Caco-2 (cell line): Measurements from ENCODE around the gene PCDHGB2. TPM values are rescaled to one million over a fixed set of nuclear protein-coding genes. Genes with fewer than 3 reads are reported as not detected.

Experiments
- BruUV-seq: library from RNA; stranded (reverse); fragments of 400-500 nt; replicated peaks from 2 replicates; lab custom pipeline; 2021; lab: Mats Ljungman, UMichigan
- CTCF ChIA-PET: fragments of 300-600 bp; sonication (Branson Sonifier 250); formaldehyde crosslinking; loops from one replicate; lab custom pipeline; 2022; ENCODE audit warnings: antibody characterized with exemption; lab: Charles Lee
- POLR2A ChIA-PET: fragments of 300-600 bp; sonication (Branson Sonifier 250); formaldehyde crosslinking; loops from one replicate; lab custom pipeline; 2022; ENCODE audit warnings: antibody characterized with exemption; lab: Charles Lee
- DNase-seq, 2 experiments: peaks; one replicate each; pipeline versions ENCODE4 v3.0.0 to v3.0.0-alpha.2; 2020 to 2022
- H3K27me3 ChIP-seq: replicated peaks from 2 replicates; pipeline ENCODE4 v1.6.0; 2011; ENCODE audit warnings: low read length; ENCODE audit not compliant: control insufficient read depth, insufficient read depth
- H3K36me3 ChIP-seq: 2 replicates; pipeline ENCODE4 v1.5.1; 2011; ENCODE audit warnings: low read length; ENCODE audit not compliant: control insufficient read depth, insufficient read depth
- H3K4me1 ChIP-seq: fragments of 250-450 bp; sonication (Bioruptor Pico); 2 replicates; pipeline ENCODE4 v1.5.1; 2020; ENCODE audit warnings: mild to moderate bottlenecking
- H3K4me3 ChIP-seq: 2 replicates; pipeline ENCODE4 v1.5.1; 2011; ENCODE audit warnings: low read depth, mild to moderate bottlenecking, control low read depth, low read length
- H3K9me3 ChIP-seq: fragments of 250-450 bp; sonication (Bioruptor Pico); 2 replicates; pipeline ENCODE4 v1.5.1; 2020; ENCODE audit warnings: mild to moderate bottlenecking, moderate library complexity
- H3K27ac Mint-ChIP-seq: one replicate; pipeline ENCODE4 v1.8.0; 2022; ENCODE audit warnings: mixed read lengths; ENCODE audit not compliant: unreplicated experiment
- H3K27me3 Mint-ChIP-seq: one replicate; pipeline ENCODE4 v1.8.0; 2022; ENCODE audit warnings: mixed read lengths; ENCODE audit not compliant: insufficient read depth, unreplicated experiment
- H3K36me3 Mint-ChIP-seq: one replicate; pipeline ENCODE4 v1.8.0; 2022; ENCODE audit warnings: mild to moderate bottlenecking, mixed read lengths; ENCODE audit not compliant: insufficient read depth, unreplicated experiment
- H3K4me1 Mint-ChIP-seq: one replicate; pipeline ENCODE4 v1.8.0; 2022; ENCODE audit warnings: low read depth, mixed read lengths; ENCODE audit not compliant: unreplicated experiment
- H3K4me3 Mint-ChIP-seq: one replicate; pipeline ENCODE4 v1.8.0; 2022; ENCODE audit warnings: mild to moderate bottlenecking, moderate library complexity, mixed read lengths; ENCODE audit not compliant: unreplicated experiment
- H3K9me3 Mint-ChIP-seq: one replicate; pipeline ENCODE4 v1.8.0; 2022; ENCODE audit warnings: mixed read lengths; ENCODE audit not compliant: unreplicated experiment
- CTCF ChIP-seq, 2 experiments: fragments of 200-600 bp in 1 of 2; IDR thresholded peaks; 1 replicate in 1 of 2; 2 replicates in 1 of 2; pipeline versions ENCODE4 v1.5.1 to v1.8.0; 2011 to 2022; ENCODE audit warnings: antibody characterized with exemption in 1 of 2, control low read depth in 1 of 2, inconsistent platforms in 1 of 2, low read depth in 1 of 2, low read length in 1 of 2, mild to moderate bottlenecking in 1 of 2, moderate library complexity in 1 of 2; ENCODE audit not compliant: insufficient read depth in 1 of 2, severe bottlenecking in 1 of 2, unreplicated experiment in 1 of 2
- intact Hi-C: fragments of 100-400 bp; cut with micrococcal nuclease; formaldehyde crosslinking; loops from one replicate; pipeline ENCODE4 v1.10.0; 2022; ENCODE audit not compliant: unreplicated experiment
- total RNA-seq: library from RNA; stranded (reverse); gene quantifications from 2 replicates; pipeline ENCODE4 v1.2.3, GENCODE V29; 2022

Gene PCDHGB2
- total RNA-seq, 1 experiment from 2014 or later, result 1.3 TPM

GRCh38 chr5:141356133-141356532 is 3.7 kb upstream of the PCDHGB2 start:
- no peaks in the 10 kb centered on the region for H3K36me3 Mint-ChIP-seq
- H3K4me3 Mint-ChIP-seq, result no peak overlapping the region
- TF ChIP-seq CTCF (IDR thresholded peaks at IDR 0.05; ENCODE audit: insufficient read depth in 1 of 2, low read depth in 1 of 2, low read length in 1 of 2, severe bottlenecking in 1 of 2, unreplicated experiment in 1 of 2), result no peak
- Histone ChIP-seq H3K27me3 (no peaks in the 10 kb centered on the region), H3K36me3 (no peaks in the 10 kb centered on the region), H3K4me3 (no peak overlapping the region), H3K4me1 (no peaks in the 10 kb centered on the region), H3K9me3 (no peaks in the 10 kb centered on the region; the same call in 1 of the 2 replicates)
- DNase-seq, result no peak
- no TSS peak for BruUV-seq
- ChIA-PET CTCF (no interaction called here), POLR2A (no interaction called here)
- intact Hi-C loops, result no loop called here
- H3K9me3 Mint-ChIP-seq, result peaks cover 10% of the 10 kb centered on the region
- no peak overlapping the region for H3K27ac Mint-ChIP-seq
- H3K4me1 Mint-ChIP-seq, result no peaks in the 10 kb centered on the region
- no peaks in the 10 kb centered on the region for H3K27me3 Mint-ChIP-seq

GRCh38 chr5:141356950-141357349 is 2.8 kb upstream of the PCDHGB2 start:
- BruUV-seq, result no TSS peak
- no peak for DNase-seq
- TF ChIP-seq CTCF (IDR thresholded peaks at IDR 0.05; ENCODE audit: insufficient read depth in 1 of 2, low read depth in 1 of 2, low read length in 1 of 2, severe bottlenecking in 1 of 2, unreplicated experiment in 1 of 2), result no peak
- Mint-ChIP-seq H3K4me1 (no peaks in the 10 kb centered on the region), H3K36me3 (no peaks in the 10 kb centered on the region), H3K27me3 (no peaks in the 10 kb centered on the region), H3K9me3 (peaks cover 10% of the 10 kb centered on the region), H3K4me3 (no peak overlapping the region), H3K27ac (no peak overlapping the region)
- no peaks in the 10 kb centered on the region; the same call in 1 of the 2 replicates for H3K9me3 ChIP-seq
- intact Hi-C loops, result no loop called here
- H3K4me3 ChIP-seq, result no peak overlapping the region
- ChIA-PET POLR2A (no interaction called here), CTCF (no interaction called here)
- no peaks in the 10 kb centered on the region for H3K27me3 ChIP-seq
- H3K4me1 ChIP-seq, result no peaks in the 10 kb centered on the region
- no peaks in the 10 kb centered on the region for H3K36me3 ChIP-seq

GRCh38 chr5:141360685-141361084 is 891 bp downstream of the PCDHGB2 start:
- no TSS peak for BruUV-seq
- no peak overlapping the region for H3K4me3 Mint-ChIP-seq
- TF ChIP-seq CTCF (IDR thresholded peaks at IDR 0.05; ENCODE audit: insufficient read depth in 1 of 2, low read depth in 1 of 2, low read length in 1 of 2, severe bottlenecking in 1 of 2, unreplicated experiment in 1 of 2), result no peak
- H3K4me1 Mint-ChIP-seq, result no peaks in the 10 kb centered on the region
- intact Hi-C loops, result no loop called here
- no peak for DNase-seq
- peaks cover 28% of the 10 kb centered on the region for H3K9me3 Mint-ChIP-seq
- Histone ChIP-seq H3K9me3 (no peaks in the 10 kb centered on the region), H3K4me1 (no peaks in the 10 kb centered on the region), H3K27me3 (no peaks in the 10 kb centered on the region), H3K36me3 (no peaks in the 10 kb centered on the region), H3K4me3 (no peak overlapping the region)
- no peak overlapping the region for H3K27ac Mint-ChIP-seq
- ChIA-PET CTCF (no interaction called here), POLR2A (no interaction called here)
- no peaks in the 10 kb centered on the region for H3K27me3 Mint-ChIP-seq
- H3K36me3 Mint-ChIP-seq, result no peaks in the 10 kb centered on the region
